Stimulated activated effector memory CD8-positive, alpha-beta T cell treated with anti-CD3 and anti-CD28 coated beads, Interleukin-12 subunit alpha, Interleukin-12 subunit beta, amount 100 ng/mL, for 72 hours (primary cell): ENCODE data around the gene ISOC2.
"Not testable (repeated sequence)": the region's sequence is repeated elsewhere in the genome, so short reads cannot be mapped to it uniquely, and the experiment has no call there.

Experiments
- ATAC-seq: fragments of 150-1000 bp; cut with Tn5 transposase; 2 replicates; pipeline ENCODE4 v1.10.0; 2021
- DNase-seq, 2 donors: peaks; one replicate each; pipeline ENCODE4 v3.0.0; 2021 to 2022; ENCODE audit warnings: low spot score in 2 of 2
- H3K27ac Mint-ChIP-seq: one replicate; pipeline ENCODE4 v1.8.0; 2022; ENCODE audit warnings: mild to moderate bottlenecking, mixed read lengths
- H3K36me3 Mint-ChIP-seq: one replicate; pipeline ENCODE4 v1.8.0; 2022; ENCODE audit warnings: mild to moderate bottlenecking, mixed read lengths
- H3K4me1 Mint-ChIP-seq: one replicate; pipeline ENCODE4 v1.8.0; 2022; ENCODE audit warnings: mixed read lengths
- H3K4me3 Mint-ChIP-seq: one replicate; pipeline ENCODE4 v1.8.0; 2022; ENCODE audit warnings: mild to moderate bottlenecking, mixed read lengths
- H3K9me3 Mint-ChIP-seq: one replicate; pipeline ENCODE4 v1.8.0; 2022; ENCODE audit warnings: mixed read lengths

ISOC2 gene

GRCh38 chr19:55457683-55458457 is 3.6 kb downstream of the ISOC2 start:
- H3K27ac Mint-ChIP-seq: peak overlapping the region; percentile 8
- H3K9me3 Mint-ChIP-seq: no peaks in the 10 kb centered on the region

GRCh38 chr19:55456347-55456746 is 5.1 kb downstream of the ISOC2 start:
- Mint-ChIP-seq H3K9me3 (no peaks in the 10 kb centered on the region), H3K36me3 (peaks cover under 1% of the 10 kb centered on the region), H3K4me3 (no peak overlapping the region), H3K27ac (no peak overlapping the region), H3K4me1 (peaks cover 24% of the 10 kb centered on the region)
- ATAC-seq: no peak
- DNase-seq: no peak

More at GRCh38 chr19:55457683-55458457, 3.6 kb downstream of the ISOC2 start:
- DNase-seq (no peak), ATAC-seq (no peak)
- peaks cover 33% of the 10 kb centered on the region for H3K4me1 Mint-ChIP-seq
- H3K36me3 Mint-ChIP-seq: peaks cover 8% of the 10 kb centered on the region
- H3K4me3 Mint-ChIP-seq: no peak overlapping the region

GRCh38 chr19:55455576-55456235 is 5.7 kb downstream of the ISOC2 start:
- peaks cover 18% of the 10 kb centered on the region for H3K4me1 Mint-ChIP-seq
- H3K9me3 Mint-ChIP-seq: no peaks in the 10 kb centered on the region
- no peak for ATAC-seq
- no peak overlapping the region for H3K27ac Mint-ChIP-seq
- DNase-seq: no peak
- H3K36me3 Mint-ChIP-seq: no peaks in the 10 kb centered on the region
- H3K4me3 Mint-ChIP-seq: no peak overlapping the region

GRCh38 chr19:55454787-55455243 is 6.6 kb downstream of the ISOC2 start:
- Mint-ChIP-seq H3K4me3 (no peak overlapping the region), H3K36me3 (no peaks in the 10 kb centered on the region), H3K27ac (no peak overlapping the region), H3K9me3 (no peaks in the 10 kb centered on the region), H3K4me1 (peaks cover 10% of the 10 kb centered on the region)
- peak; percentile 43 for ATAC-seq
- no peak for DNase-seq

- H3K27ac Mint-ChIP-seq: no peak overlapping the region
These were observed 7.8 kb downstream of the ISOC2 start for GRCh38 chr19:55453511-55454260.

GRCh38 chr19:55452749-55453346 is 8.6 kb downstream of the ISOC2 start:
- DNase-seq (no peak), ATAC-seq (peak; percentile 31)
- Mint-ChIP-seq H3K4me1 (peaks cover 6% of the 10 kb centered on the region), H3K27ac (no peak overlapping the region), H3K36me3 (no peaks in the 10 kb centered on the region), H3K9me3 (no peaks in the 10 kb centered on the region), H3K4me3 (peak overlapping the region; percentile 49)

More at GRCh38 chr19:55453511-55454260, 7.8 kb downstream of the ISOC2 start:
- DNase-seq (no peak), ATAC-seq (no peak)
- H3K4me1 Mint-ChIP-seq: peaks cover 6% of the 10 kb centered on the region
- H3K36me3 Mint-ChIP-seq: no peaks in the 10 kb centered on the region
- no peaks in the 10 kb centered on the region for H3K9me3 Mint-ChIP-seq
- peak overlapping the region; percentile 1 for H3K4me3 Mint-ChIP-seq

GRCh38 chr19:55451965-55452748 is 9.3 kb downstream of the ISOC2 start:
- Mint-ChIP-seq H3K27ac (no peak overlapping the region), H3K4me1 (peaks cover 6% of the 10 kb centered on the region), H3K9me3 (no peaks in the 10 kb centered on the region), H3K4me3 (peak overlapping the region; percentile 49), H3K36me3 (no peaks in the 10 kb centered on the region)
- ATAC-seq (no peak), DNase-seq (no peak)

- Mint-ChIP-seq H3K4me3 (peak overlapping the region; percentile 49), H3K27ac (no peak overlapping the region), H3K36me3 (no peaks in the 10 kb centered on the region), H3K4me1 (peaks cover 6% of the 10 kb centered on the region), H3K9me3 (no peaks in the 10 kb centered on the region)
- DNase-seq (no peak), ATAC-seq (no peak)
These were observed 10.1 kb downstream of the ISOC2 start for GRCh38 chr19:55451163-55451964.

- H3K4me3 Mint-ChIP-seq: no peak overlapping the region
- H3K9me3 Mint-ChIP-seq: no peaks in the 10 kb centered on the region
- H3K36me3 Mint-ChIP-seq: no peaks in the 10 kb centered on the region
- no peak for DNase-seq
- ATAC-seq: no peak
- peaks cover 6% of the 10 kb centered on the region for H3K4me1 Mint-ChIP-seq
- H3K27ac Mint-ChIP-seq: no peak overlapping the region
These were observed 12.0 kb downstream of the ISOC2 start for GRCh38 chr19:55449469-55449868.

- not testable (repeated sequence) for H3K36me3 Mint-ChIP-seq, H3K4me3 Mint-ChIP-seq, DNase-seq, H3K4me1 Mint-ChIP-seq, ATAC-seq, H3K9me3 Mint-ChIP-seq, H3K27ac Mint-ChIP-seq
These were observed 13.3 kb downstream of the ISOC2 start for GRCh38 chr19:55448175-55448490.

GRCh38 chr19:55447421-55448174 is 13.8 kb downstream of the ISOC2 start:
- peak; percentile 62 for ATAC-seq
- Mint-ChIP-seq H3K27ac (no peak overlapping the region), H3K4me1 (peaks cover 13% of the 10 kb centered on the region), H3K36me3 (no peaks in the 10 kb centered on the region), H3K9me3 (no peaks in the 10 kb centered on the region), H3K4me3 (no peak overlapping the region)
- DNase-seq: no peak

- no peak for ATAC-seq
- no peak for DNase-seq
- H3K9me3 Mint-ChIP-seq: no peaks in the 10 kb centered on the region
- H3K27ac Mint-ChIP-seq: no peak overlapping the region
- H3K4me1 Mint-ChIP-seq: peaks cover 13% of the 10 kb centered on the region
- no peaks in the 10 kb centered on the region for H3K36me3 Mint-ChIP-seq
- no peak overlapping the region for H3K4me3 Mint-ChIP-seq
These were observed 15.4 kb downstream of the ISOC2 start for GRCh38 chr19:55446060-55446459.

- ATAC-seq (no peak), DNase-seq (no peak)
- no peaks in the 10 kb centered on the region for H3K9me3 Mint-ChIP-seq
- no peak overlapping the region for H3K4me3 Mint-ChIP-seq
- no peak overlapping the region for H3K27ac Mint-ChIP-seq
- no peaks in the 10 kb centered on the region for H3K36me3 Mint-ChIP-seq
- peaks cover 18% of the 10 kb centered on the region for H3K4me1 Mint-ChIP-seq
These were observed 16.8 kb downstream of the ISOC2 start for GRCh38 chr19:55444646-55445045.
